GM21619 (cell line): ENCODE measurements around the gene SMIM44.

Source experiments
- ATAC-seq: cut with Tn5 transposase; IDR thresholded peaks from one replicate; pipeline ENCODE4 v1.9.1; 2021; ENCODE audit not compliant: unreplicated experiment

Gene SMIM44

GRCh38 chr19:3501780-3502179, 18.5 kb upstream of the SMIM44 start:
- ATAC-seq, result no peak

- peak; percentile 78 for ATAC-seq
These were observed 17.3 kb upstream of the SMIM44 start, which contains the start of gene DOHH for GRCh38 chr19:3500429-3501101. Gene DOHH (minus strand): TSS chr19:3500674. CDS start chr19:3496814, 3,860 bp downstream.

- ATAC-seq, result no peak
These were observed 16.6 kb upstream of the SMIM44 start for GRCh38 chr19:3499738-3500428.

GRCh38 chr19:3497757-3498520, 14.7 kb upstream of the SMIM44 start:
- ATAC-seq, result no peak

- no peak for ATAC-seq
These were observed 13.4 kb upstream of the SMIM44 start for GRCh38 chr19:3496392-3497273.

GRCh38 chr19:3494559-3494958, 11.3 kb upstream of the SMIM44 start:
- ATAC-seq, result no peak

GRCh38 chr19:3494051-3494450, 10.8 kb upstream of the SMIM44 start:
- ATAC-seq, result no peak

GRCh38 chr19:3493651-3494050, 10.4 kb upstream of the SMIM44 start:
- no peak for ATAC-seq

- ATAC-seq, result no peak
These were observed 9.7 kb upstream of the SMIM44 start for GRCh38 chr19:3492919-3493318.

GRCh38 chr19:3492131-3492839, 9.0 kb upstream of the SMIM44 start:
- ATAC-seq, result no peak

- ATAC-seq, result no peak
These were observed 8.3 kb upstream of the SMIM44 start for GRCh38 chr19:3491396-3492119.

- no peak for ATAC-seq
These were observed 575 bp downstream of the SMIM44 start for GRCh38 chr19:3482507-3483225.

- no peak for ATAC-seq
These were observed 1.8 kb downstream of the SMIM44 start for GRCh38 chr19:3481241-3482090.

GRCh38 chr19:3480383-3481091, 2.7 kb downstream of the SMIM44 start, which contains the start of gene SMIM24:
Gene SMIM24 (minus strand): TSS chr19:3480525. CDS start chr19:3480463, 62 bp downstream.
- no peak for ATAC-seq

GRCh38 chr19:3479834-3480215, 3.4 kb downstream of the SMIM44 start:
- ATAC-seq, result no peak

GRCh38 chr19:3479177-3479833, 3.9 kb downstream of the SMIM44 start:
- ATAC-seq, result no peak
